ENCODE measurements around the gene NR6A1.

DNA sequence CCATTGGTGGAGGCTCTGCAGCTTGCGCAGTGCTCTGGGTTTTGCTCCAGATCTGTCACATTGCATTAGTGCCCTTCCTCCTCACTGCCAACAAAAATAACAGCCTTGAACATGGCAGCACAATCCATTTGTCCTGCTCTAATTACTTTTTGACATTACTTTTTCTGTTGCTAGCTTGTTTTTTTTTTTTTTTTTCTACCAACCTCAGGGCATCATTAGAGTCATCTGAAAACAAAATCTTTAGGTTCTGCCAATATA is 146.4 kb downstream of the NR6A1 start:
- TF ChIP-seq, protein P1, sequence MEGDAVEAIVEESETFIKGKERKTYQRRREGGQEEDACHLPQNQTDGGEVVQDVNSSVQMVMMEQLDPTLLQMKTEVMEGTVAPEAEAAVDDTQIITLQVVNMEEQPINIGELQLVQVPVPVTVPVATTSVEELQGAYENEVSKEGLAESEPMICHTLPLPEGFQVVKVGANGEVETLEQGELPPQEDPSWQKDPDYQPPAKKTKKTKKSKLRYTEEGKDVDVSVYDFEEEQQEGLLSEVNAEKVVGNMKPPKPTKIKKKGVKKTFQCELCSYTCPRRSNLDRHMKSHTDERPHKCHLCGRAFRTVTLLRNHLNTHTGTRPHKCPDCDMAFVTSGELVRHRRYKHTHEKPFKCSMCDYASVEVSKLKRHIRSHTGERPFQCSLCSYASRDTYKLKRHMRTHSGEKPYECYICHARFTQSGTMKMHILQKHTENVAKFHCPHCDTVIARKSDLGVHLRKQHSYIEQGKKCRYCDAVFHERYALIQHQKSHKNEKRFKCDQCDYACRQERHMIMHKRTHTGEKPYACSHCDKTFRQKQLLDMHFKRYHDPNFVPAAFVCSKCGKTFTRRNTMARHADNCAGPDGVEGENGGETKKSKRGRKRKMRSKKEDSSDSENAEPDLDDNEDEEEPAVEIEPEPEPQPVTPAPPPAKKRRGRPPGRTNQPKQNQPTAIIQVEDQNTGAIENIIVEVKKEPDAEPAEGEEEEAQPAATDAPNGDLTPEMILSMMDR (IDR thresholded peaks at IDR 0.05 in 8 of 11, conservative IDR thresholded peaks at IDR 0.05 in 3 of 11) = no peak
- TF ChIP-seq POLR2A (IDR thresholded peaks at IDR 0.05) (no peak), POLR2AphosphoS5 (IDR thresholded peaks at IDR 0.05) (no peak)
